HepG2 (cell line): ENCODE measurements around the gene CLDN18. TPM values are rescaled to one million over a fixed set of nuclear protein-coding genes. Genes with fewer than 3 reads are reported as not detected.

Experiments
- ATAC-seq: fragments of 200-7000 bp; cut with Tn5 transposase; 3 replicates; pipeline ENCODE4 v1.9.1; 2020; ENCODE audit warnings: mild to moderate bottlenecking, moderate library complexity
- BruUV-seq: library from RNA; stranded (reverse); fragments of 400-500 nt; replicated peaks from 2 replicates; lab custom pipeline; 2021; lab: Mats Ljungman, UMichigan
- CTCF ChIA-PET: fragments of 300-600 bp; formaldehyde crosslinking; extraction: SDS; loops from one replicate; lab custom pipeline; 2021; ENCODE audit warnings: low total read pairs, inconsistent platforms, low intra/inter-chr PET ratio; lab: Yijun Ruan, JAX
- POLR2A ChIA-PET: fragments of 350-600 bp; sonication (Branson Sonifier 250); formaldehyde crosslinking; loops from one replicate; lab custom pipeline; 2020; ENCODE audit warnings: antibody characterized with exemption, inconsistent platforms; lab: Yijun Ruan, JAX
- DNase-seq: peaks from one replicate; pipeline ENCODE4 v3.0.0-alpha.2; 2015; ENCODE audit warnings: low spot score
- FAIRE-seq: peaks from 3 replicates; lab custom pipeline; 2011; peaks lifted over from hg19 to GRCh38; lab: Jason Lieb, UNC
- H2AFZ ChIP-seq: one replicate; pipeline ENCODE4 v1.6.1; 2011; ENCODE audit warnings: low read length, inconsistent platforms
- H3K27ac ChIP-seq: fragments of 300-600 bp; 3 replicates; pipeline ENCODE4 v1.8.0; 2011; ENCODE audit warnings: mixed run types, mild to moderate bottlenecking, mixed read lengths, low read length, inconsistent platforms; ENCODE audit not compliant: insufficient read depth; ENCODE audit errors: extremely low read length
- H3K27me3 ChIP-seq, 2 experiments: fragments of 200-600 bp in 1 of 2; 2 replicates in 1 of 2; 3 replicates in 1 of 2; pipeline versions ENCODE4 v1.6.0 to v1.8.0; 2011; ENCODE audit warnings: low read length in 2 of 2, mild to moderate bottlenecking in 2 of 2, moderate library complexity in 2 of 2, inconsistent platforms in 1 of 2; ENCODE audit not compliant: insufficient read depth in 2 of 2, control insufficient read depth in 1 of 2
- H3K36me3 ChIP-seq, 2 experiments: fragments of 200-600 bp in 1 of 2; replicated peaks in 1 of 2; 2 replicates in 1 of 2; 3 replicates in 1 of 2; pipeline versions ENCODE4 v1.5.1 to v1.8.0; 2011; ENCODE audit warnings: low read length in 2 of 2, inconsistent platforms in 1 of 2; ENCODE audit not compliant: insufficient read depth in 2 of 2, control insufficient read depth in 1 of 2
- H3K4me1 ChIP-seq: 2 replicates; pipeline ENCODE4 v1.5.1; 2012; ENCODE audit warnings: low read length, inconsistent platforms; ENCODE audit not compliant: insufficient read depth
- H3K4me2 ChIP-seq: 2 replicates; pipeline ENCODE4 v1.6.0; 2011; ENCODE audit warnings: low read depth, low read length, inconsistent platforms
- H3K4me3 ChIP-seq, 3 experiments: fragments of 200-600 bp in 1 of 3; sonication (generic), shearing (Covaris generic) in 1 of 3; replicated peaks in 1 of 3; 2 replicates each; pipeline ENCODE4 v1.5.1; 2011 to 2016; ENCODE audit warnings: low read length in 3 of 3, inconsistent platforms in 2 of 3, low read depth in 2 of 3, mild to moderate bottlenecking in 2 of 3, control low read depth in 1 of 3, mixed read lengths in 1 of 3; ENCODE audit not compliant: insufficient read depth in 1 of 3
- H3K79me2 ChIP-seq: one replicate; pipeline ENCODE4 v1.6.1; 2011; ENCODE audit warnings: low read length, inconsistent platforms; ENCODE audit not compliant: insufficient read depth
- H3K9ac ChIP-seq: 2 replicates; pipeline ENCODE4 v1.6.0; 2011; ENCODE audit warnings: mild to moderate bottlenecking, low read depth, low read length, inconsistent platforms; ENCODE audit not compliant: insufficient read depth
- H3K9me3 ChIP-seq: 2 replicates; pipeline ENCODE4 v1.5.1; 2012; ENCODE audit warnings: mild to moderate bottlenecking, low read length
- H4K20me1 ChIP-seq: 2 replicates; pipeline ENCODE4 v1.6.0; 2011; ENCODE audit warnings: inconsistent platforms, mild to moderate bottlenecking, low read length, moderate library complexity; ENCODE audit not compliant: insufficient read depth
- ATF1 ChIP-seq: IDR thresholded peaks from 2 replicates; pipeline ENCODE4 v1.6.1; 2016; ENCODE audit warnings: mild to moderate bottlenecking, control low read depth
- HNF4A ChIP-seq: sonication (generic); formaldehyde crosslinking; IDR thresholded peaks from 2 replicates; pipeline ENCODE4 v1.4.0; 2020; ENCODE audit warnings: missing genetic modification reagents
- IKZF5 ChIP-seq: IDR thresholded peaks from 2 replicates; pipeline ENCODE4 v1.6.1; 2018; ENCODE audit warnings: missing genetic modification reagents, mild to moderate bottlenecking, missing compliant biosample characterization
- KLF15 ChIP-seq: sonication (generic); formaldehyde crosslinking; IDR thresholded peaks from 2 replicates; pipeline ENCODE4 v1.8.1; 2023; ENCODE audit warnings: borderline replicate concordance, mild to moderate bottlenecking, inconsistent platforms, missing genetic modification reagents, mixed read lengths
- MBD4 ChIP-seq: IDR thresholded peaks from 2 replicates; pipeline ENCODE4 v1.6.1; 2012; ENCODE audit warnings: low read length, inconsistent platforms, borderline replicate concordance
- MLXIP ChIP-seq: sonication (generic); formaldehyde crosslinking; IDR thresholded peaks from 2 replicates; pipeline ENCODE4 v1.9.0; 2021; ENCODE audit warnings: missing genetic modification reagents, borderline replicate concordance
- ZIK1 ChIP-seq: sonication (generic); formaldehyde crosslinking; IDR thresholded peaks from 2 replicates; pipeline ENCODE4 v1.5.0; 2020; ENCODE audit warnings: mild to moderate bottlenecking, low read depth, missing genetic modification reagents, borderline replicate concordance
- ZKSCAN1 ChIP-seq: fragments of 150-350 bp; IDR thresholded peaks from 2 replicates; pipeline ENCODE4 v1.6.1; 2014; ENCODE audit warnings: low read length
- ZNF3 ChIP-seq: IDR thresholded peaks from 2 replicates; pipeline ENCODE4 v1.7.0; 2017; ENCODE audit warnings: inconsistent platforms
- ZNF563 ChIP-seq: sonication (generic); formaldehyde crosslinking; IDR thresholded peaks from 2 replicates; pipeline ENCODE4 v1.8.0; 2022; ENCODE audit warnings: mild to moderate bottlenecking, moderate library complexity, missing genetic modification reagents
- ZNF652 ChIP-seq: IDR thresholded peaks from 2 replicates; pipeline ENCODE4 v1.6.1; 2016; ENCODE audit warnings: low read depth, borderline replicate concordance
- WGBS: methylation state at CpG from one replicate; pipeline ENCODE4 v1.1.6; 2017; ENCODE audit warnings: low lambda C conversion rate; 5-methylcytosine and 5-hydroxymethylcytosine counted together
- in situ Hi-C: cut with HindIII; loops from 2 replicates; pipeline ENCODE4 v1.10.0; 2017; ENCODE audit warnings: low pct_unique_long_range_greater_than_20kb; ENCODE audit not compliant: extremely low pct_ligation_motif_present
- intact Hi-C: fragments of 100-400 bp; cut with micrococcal nuclease; formaldehyde crosslinking; loops from one replicate; pipeline ENCODE4 v1.10.0; 2022; ENCODE audit not compliant: unreplicated experiment
- polyA plus RNA-seq, 8 experiments: library from polyadenylated mRNA; depleted of rRNA in 3 of 8; stranded (reverse) in 7 of 8; unstranded in 1 of 8; fragments of >200 nt; fragmentation: Illumina TruSeq in 4 of 8; extraction: Trizol in 4 of 8; gene quantifications; 2 replicates each; pipeline versions ENCODE4 v1.2.1 to v1.2.3, GENCODE V29; 2011 to 2016; ENCODE audit warnings: low read depth in 4 of 8, missing spikeins in 1 of 8, mixed read lengths in 1 of 8; ENCODE audit not compliant: insufficient read depth in 1 of 8
- total RNA-seq, 5 experiments: library from RNA; depleted of rRNA; stranded (reverse); fragments of >200 nt; fragmentation: Illumina TruSeq; extraction: Trizol; gene quantifications; 2 replicates each; pipeline ENCODE4 v1.2.3, GENCODE V29; 2016; ENCODE audit warnings: low read depth in 1 of 5
- TF ChIP-seq, protein P1 (sequence below): IDR thresholded peaks from 2 replicates; pipeline ENCODE4 v1.6.1; 2016
- TF ChIP-seq, protein P2 (sequence below): IDR thresholded peaks from 2 replicates; pipeline ENCODE4 v1.6.1; 2012; ENCODE audit warnings: inconsistent platforms

The CLDN18 gene
- total and polyA plus RNA-seq, 2 of the 13 experiments (the other 11 are each of a cell fraction or from before 2014, with no cell fraction given): not detected

DNA sequence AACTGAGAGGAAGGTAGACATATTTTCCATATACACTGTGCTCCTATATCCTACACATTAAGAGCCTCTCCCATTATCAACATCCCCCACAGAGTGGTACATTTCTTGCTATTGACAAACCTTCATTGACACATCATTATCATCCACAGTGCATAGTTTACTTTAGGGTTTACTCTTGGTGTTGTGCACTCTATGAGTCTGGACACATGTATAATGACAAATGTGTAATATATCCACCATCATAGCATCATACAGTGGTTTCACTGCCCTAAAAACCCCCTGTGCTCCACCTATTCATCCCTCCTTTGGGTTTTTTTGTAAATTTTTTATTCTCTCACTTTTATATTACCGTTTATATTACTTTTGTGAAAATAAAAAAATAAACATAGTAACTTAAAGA lies 22.2 kb upstream of the CLDN18 start:
- intact Hi-C loops: no loop called here
- Histone ChIP-seq H3K4me3 (no peak overlapping the region), H3K27me3 (no peaks in the 10 kb centered on the region), H3K36me3 (no peaks in the 10 kb centered on the region), H4K20me1 (no peaks in the 10 kb centered on the region), H3K4me2 (no peak overlapping the region), H3K9me3 (no peaks in the 10 kb centered on the region), H2AFZ (no peak overlapping the region), H3K9ac (no peak overlapping the region), H3K27ac (no peak overlapping the region), H3K79me2 (no peaks in the 10 kb centered on the region), H3K4me1 (0 out of 2 replicates have a peak, but pooled peaks cover 7% of the 10 kb centered on the region)
- BruUV-seq: no TSS peak
- no peak; the same call in 2 of the 3 replicates for ATAC-seq
- DNase-seq: no peak
- TF ChIP-seq, protein P1, sequence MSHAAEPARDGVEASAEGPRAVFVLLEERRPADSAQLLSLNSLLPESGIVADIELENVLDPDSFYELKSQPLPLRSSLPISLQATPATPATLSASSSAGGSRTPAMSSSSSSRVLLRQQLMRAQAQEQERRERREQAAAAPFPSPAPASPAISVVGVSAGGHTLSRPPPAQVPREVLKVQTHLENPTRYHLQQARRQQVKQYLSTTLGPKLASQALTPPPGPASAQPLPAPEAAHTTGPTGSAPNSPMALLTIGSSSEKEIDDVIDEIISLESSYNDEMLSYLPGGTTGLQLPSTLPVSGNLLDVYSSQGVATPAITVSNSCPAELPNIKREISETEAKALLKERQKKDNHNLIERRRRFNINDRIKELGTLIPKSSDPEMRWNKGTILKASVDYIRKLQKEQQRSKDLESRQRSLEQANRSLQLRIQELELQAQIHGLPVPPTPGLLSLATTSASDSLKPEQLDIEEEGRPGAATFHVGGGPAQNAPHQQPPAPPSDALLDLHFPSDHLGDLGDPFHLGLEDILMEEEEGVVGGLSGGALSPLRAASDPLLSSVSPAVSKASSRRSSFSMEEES: no peak
- POLR2A ChIA-PET: no interaction called here
- CTCF ChIA-PET: no interaction called here
- in situ Hi-C loops: no loop called here
- WGBS: 0% methylated on average over 1 of the region's 1 CpG
- FAIRE-seq: no peak

DNA sequence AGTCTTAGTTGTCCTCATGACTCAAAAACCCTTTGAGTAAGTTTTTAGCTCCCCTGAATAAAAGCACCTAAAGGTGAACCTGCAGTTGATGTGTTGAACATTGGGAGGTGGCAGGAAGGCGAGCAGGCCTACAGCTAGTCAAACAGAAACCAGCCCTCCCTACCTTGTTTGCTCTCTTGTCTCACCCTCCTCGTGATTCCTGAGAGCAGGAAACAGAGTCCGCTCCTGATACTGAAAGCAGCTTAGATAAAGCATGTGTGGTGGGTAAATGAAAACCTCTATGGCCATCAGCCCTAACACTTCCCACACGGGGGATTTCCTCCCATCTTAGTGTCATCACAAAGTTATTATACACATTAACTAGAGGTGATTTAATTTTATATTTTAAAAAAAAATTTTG lies 21.8 kb upstream of the CLDN18 start:
- H3K4me3 ChIP-seq: no peak overlapping the region
- intact Hi-C loops: no loop called here
- no peak overlapping the region for H3K27ac ChIP-seq
- no peaks in the 10 kb centered on the region for H4K20me1 ChIP-seq
- no peaks in the 10 kb centered on the region for H3K79me2 ChIP-seq
- in situ Hi-C loops: no loop called here
- 0 out of 2 replicates have a peak, but pooled peaks cover 7% of the 10 kb centered on the region for H3K4me1 ChIP-seq
- no peaks in the 10 kb centered on the region for H3K36me3 ChIP-seq
- no peak overlapping the region for H2AFZ ChIP-seq
- ATAC-seq: peak; percentile 90
- no peak for FAIRE-seq
- no peak overlapping the region for H3K9ac ChIP-seq
- DNase-seq: peak; percentile 47
- ChIA-PET CTCF (no interaction called here), POLR2A (no interaction called here)
- BruUV-seq: no TSS peak
- 1% methylated on average over 4 of the region's 4 CpGs for WGBS
- peak overlapping the region; percentile 39 for H3K4me2 ChIP-seq
- no peaks in the 10 kb centered on the region for H3K9me3 ChIP-seq
- H3K27me3 ChIP-seq: no peaks in the 10 kb centered on the region
- TF ChIP-seq KLF15 (CRISPR knock-in tag) (no peak), ZIK1 (no peak), ZNF3 (CRISPR knock-in tag) (no peak), ZNF563 (CRISPR knock-in tag) (no peak), ATF1 (CRISPR knock-in tag) (no peak), HNF4A (CRISPR knock-in tag) (no peak), ZKSCAN1 (no peak), MLXIP (CRISPR knock-in tag) (no peak), IKZF5 (CRISPR knock-in tag) (no peak), MBD4 (no peak), ZNF652 (no peak)
- TF ChIP-seq, protein P2, sequence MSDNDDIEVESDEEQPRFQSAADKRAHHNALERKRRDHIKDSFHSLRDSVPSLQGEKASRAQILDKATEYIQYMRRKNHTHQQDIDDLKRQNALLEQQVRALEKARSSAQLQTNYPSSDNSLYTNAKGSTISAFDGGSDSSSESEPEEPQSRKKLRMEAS: no peak
- TF ChIP-seq, all 625 proteins: peak for 0
